ENCODE data around the gene CDC27.

CDC27 gene

GRCh38 chr17:47223007-47223406 is 33.9 kb upstream of the CDC27 start:
- H3K27ac ChIP-seq: peak overlapping the region; percentile 80 to 93
- DNase-seq: no peak
- H3K9me3 ChIP-seq: no peaks in the 10 kb centered on the region
- H3K36me3 ChIP-seq: no peaks in the 10 kb centered on the region
- H3K4me3 ChIP-seq: no peak overlapping the region
- TF ChIP-seq CTCF (IDR thresholded peaks at IDR 0.05): no peak
- no peaks in the 10 kb centered on the region for H3K27me3 ChIP-seq
- H3K4me1 ChIP-seq: peaks cover 4 to 49% (median 33%) of the 10 kb centered on the region in 4 donors
- intact Hi-C loops (cut with DNase I; ENCODE audit: low total_unique reads): no loop called here

- H3K9me3 ChIP-seq: no peaks in the 10 kb centered on the region
- no peak overlapping the region for H3K4me3 ChIP-seq
- TF ChIP-seq CTCF (IDR thresholded peaks at IDR 0.05): no peak
- DNase-seq: no peak
- H3K27ac ChIP-seq: peak overlapping the region in 1 of 2 donors; percentile 93
- H3K4me1 ChIP-seq: peaks cover 4 to 45% (median 31%) of the 10 kb centered on the region in 4 donors
- H3K27me3 ChIP-seq: no peaks in the 10 kb centered on the region
- intact Hi-C loops (cut with DNase I; ENCODE audit: low total_unique reads): no loop called here
- H3K36me3 ChIP-seq: no peaks in the 10 kb centered on the region
Measured at GRCh38 chr17:47222047-47222446, 33.0 kb upstream of the CDC27 start.

- no peak for DNase-seq
- TF ChIP-seq CTCF (IDR thresholded peaks at IDR 0.05): no peak
- Histone ChIP-seq H3K4me1 (peaks cover 4 to 36% (median 25%) of the 10 kb centered on the region in 4 donors), H3K36me3 (no peaks in the 10 kb centered on the region), H3K9me3 (no peaks in the 10 kb centered on the region), H3K27me3 (no peaks in the 10 kb centered on the region), H3K27ac (no peak overlapping the region), H3K4me3 (no peak overlapping the region)
- intact Hi-C loops (cut with DNase I; ENCODE audit: low total_unique reads): no loop called here
Measured at GRCh38 chr17:47221154-47221553, 32.1 kb upstream of the CDC27 start.

GRCh38 chr17:47220531-47220999 is 31.5 kb upstream of the CDC27 start:
- H3K36me3 ChIP-seq: no peaks in the 10 kb centered on the region
- TF ChIP-seq CTCF (IDR thresholded peaks at IDR 0.05): no peak
- no peak overlapping the region for H3K4me3 ChIP-seq
- H3K27ac ChIP-seq: no peak overlapping the region
- H3K27me3 ChIP-seq: no peaks in the 10 kb centered on the region
- peaks cover 4 to 30% (median 21%) of the 10 kb centered on the region in 4 donors for H3K4me1 ChIP-seq
- intact Hi-C loops (cut with DNase I; ENCODE audit: low total_unique reads): no loop called here
- no peak for DNase-seq
- no peaks in the 10 kb centered on the region for H3K9me3 ChIP-seq

- TF ChIP-seq CTCF (IDR thresholded peaks at IDR 0.05): no peak
- H3K27me3 ChIP-seq: no peaks in the 10 kb centered on the region
- intact Hi-C loops (cut with DNase I; ENCODE audit: low total_unique reads): no loop called here
- H3K4me1 ChIP-seq: peaks cover 4 to 23% (median 16%) of the 10 kb centered on the region in 4 donors
- H3K27ac ChIP-seq: no peak overlapping the region
- DNase-seq: no peak
- no peak overlapping the region for H3K4me3 ChIP-seq
- no peaks in the 10 kb centered on the region for H3K36me3 ChIP-seq
- H3K9me3 ChIP-seq: no peaks in the 10 kb centered on the region
Measured at GRCh38 chr17:47219621-47220475, 30.8 kb upstream of the CDC27 start.
